Testis (tissue), 2 donors: ENCODE data around the gene ESR2.

Source experiments
- CTCF ChIP-seq, 3 experiments: fragments of 450-650 bp in 2 of 3; fragments of 200-600 bp in 1 of 3; sonication (generic) in 1 of 3; IDR thresholded peaks; one replicate each; pipeline ENCODE4 v1.5.1; 2016 to 2019; ENCODE audit warnings: antibody characterized with exemption in 3 of 3, mild to moderate bottlenecking in 2 of 3, moderate library complexity in 1 of 3
- POLR2A ChIP-seq: fragments of 450-650 bp; IDR thresholded peaks from one replicate; pipeline ENCODE4 v1.6.1; 2017; ENCODE audit warnings: antibody characterized with exemption, mild to moderate bottlenecking, moderate library complexity

- no peak for TF ChIP-seq CTCF (IDR thresholded peaks at IDR 0.05)
- TF ChIP-seq POLR2A = no peak
Observed at GRCh38 chr14:64110802-64111201, 183.4 kb downstream of the ESR2 start.
